GM06990 (cell line): ENCODE measurements around the gene CIITA.

Experiments used
- DNase-seq: peaks from one replicate; pipeline ENCODE4 v3.0.0-alpha.2; 2011; ENCODE audit not compliant: insufficient read length; ENCODE audit errors: extremely low read depth
- H3K27me3 ChIP-seq: replicated peaks from 2 replicates; pipeline ENCODE4 v1.6.0; 2011; ENCODE audit warnings: low read length; ENCODE audit not compliant: control insufficient read depth, insufficient read depth
- H3K36me3 ChIP-seq: 2 replicates; pipeline ENCODE4 v1.5.1; 2011; ENCODE audit warnings: low read length; ENCODE audit not compliant: control insufficient read depth, insufficient read depth
- H3K4me3 ChIP-seq: replicated peaks from 2 replicates; pipeline ENCODE4 v1.5.1; 2011; ENCODE audit warnings: low read depth, mild to moderate bottlenecking, control low read depth, low read length
- TF ChIP-seq, protein P1 (sequence below): IDR thresholded peaks from 2 replicates; pipeline ENCODE4 v1.5.1; 2011; ENCODE audit warnings: low read length, control low read depth, mild to moderate bottlenecking, inconsistent platforms; ENCODE audit not compliant: insufficient read depth, poor library complexity, severe bottlenecking

Gene CIITA

DNA sequence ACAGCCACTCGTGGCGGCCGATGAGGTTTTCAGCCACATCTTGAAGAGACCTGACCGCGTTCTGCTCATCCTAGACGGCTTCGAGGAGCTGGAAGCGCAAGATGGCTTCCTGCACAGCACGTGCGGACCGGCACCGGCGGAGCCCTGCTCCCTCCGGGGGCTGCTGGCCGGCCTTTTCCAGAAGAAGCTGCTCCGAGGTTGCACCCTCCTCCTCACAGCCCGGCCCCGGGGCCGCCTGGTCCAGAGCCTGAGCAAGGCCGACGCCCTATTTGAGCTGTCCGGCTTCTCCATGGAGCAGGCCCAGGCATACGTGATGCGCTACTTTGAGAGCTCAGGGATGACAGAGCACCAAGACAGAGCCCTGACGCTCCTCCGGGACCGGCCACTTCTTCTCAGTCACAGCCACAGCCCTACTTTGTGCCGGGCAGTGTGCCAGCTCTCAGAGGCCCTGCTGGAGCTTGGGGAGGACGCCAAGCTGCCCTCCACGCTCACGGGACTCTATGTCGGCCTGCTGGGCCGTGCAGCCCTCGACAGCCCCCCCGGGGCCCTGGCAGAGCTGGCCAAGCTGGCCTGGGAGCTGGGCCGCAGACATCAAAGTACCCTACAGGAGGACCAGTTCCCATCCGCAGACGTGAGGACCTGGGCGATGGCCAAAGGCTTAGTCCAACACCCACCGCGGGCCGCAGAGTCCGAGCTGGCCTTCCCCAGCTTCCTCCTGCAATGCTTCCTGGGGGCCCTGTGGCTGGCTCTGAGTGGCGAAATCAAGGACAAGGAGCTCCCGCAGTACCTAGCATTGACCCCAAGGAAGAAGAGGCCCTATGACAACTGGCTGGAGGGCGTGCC is 30.1 kb downstream of the CIITA start:
- DNase-seq, result no peak
- Histone ChIP-seq H3K27me3 (no peaks in the 10 kb centered on the region), H3K36me3 (peaks cover 63% of the 10 kb centered on the region), H3K4me3 (no peak overlapping the region)
- TF ChIP-seq, protein P1, sequence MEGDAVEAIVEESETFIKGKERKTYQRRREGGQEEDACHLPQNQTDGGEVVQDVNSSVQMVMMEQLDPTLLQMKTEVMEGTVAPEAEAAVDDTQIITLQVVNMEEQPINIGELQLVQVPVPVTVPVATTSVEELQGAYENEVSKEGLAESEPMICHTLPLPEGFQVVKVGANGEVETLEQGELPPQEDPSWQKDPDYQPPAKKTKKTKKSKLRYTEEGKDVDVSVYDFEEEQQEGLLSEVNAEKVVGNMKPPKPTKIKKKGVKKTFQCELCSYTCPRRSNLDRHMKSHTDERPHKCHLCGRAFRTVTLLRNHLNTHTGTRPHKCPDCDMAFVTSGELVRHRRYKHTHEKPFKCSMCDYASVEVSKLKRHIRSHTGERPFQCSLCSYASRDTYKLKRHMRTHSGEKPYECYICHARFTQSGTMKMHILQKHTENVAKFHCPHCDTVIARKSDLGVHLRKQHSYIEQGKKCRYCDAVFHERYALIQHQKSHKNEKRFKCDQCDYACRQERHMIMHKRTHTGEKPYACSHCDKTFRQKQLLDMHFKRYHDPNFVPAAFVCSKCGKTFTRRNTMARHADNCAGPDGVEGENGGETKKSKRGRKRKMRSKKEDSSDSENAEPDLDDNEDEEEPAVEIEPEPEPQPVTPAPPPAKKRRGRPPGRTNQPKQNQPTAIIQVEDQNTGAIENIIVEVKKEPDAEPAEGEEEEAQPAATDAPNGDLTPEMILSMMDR, result no peak

DNA sequence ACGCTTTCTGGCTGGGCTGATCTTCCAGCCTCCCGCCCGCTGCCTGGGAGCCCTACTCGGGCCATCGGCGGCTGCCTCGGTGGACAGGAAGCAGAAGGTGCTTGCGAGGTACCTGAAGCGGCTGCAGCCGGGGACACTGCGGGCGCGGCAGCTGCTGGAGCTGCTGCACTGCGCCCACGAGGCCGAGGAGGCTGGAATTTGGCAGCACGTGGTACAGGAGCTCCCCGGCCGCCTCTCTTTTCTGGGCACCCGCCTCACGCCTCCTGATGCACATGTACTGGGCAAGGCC is 30.7 kb downstream of the CIITA start:
- H3K27me3 ChIP-seq, result no peaks in the 10 kb centered on the region
- TF ChIP-seq, protein P1, result no peak
- no peak for DNase-seq
- peaks cover 58% of the 10 kb centered on the region for H3K36me3 ChIP-seq
- no peak overlapping the region for H3K4me3 ChIP-seq

DNA sequence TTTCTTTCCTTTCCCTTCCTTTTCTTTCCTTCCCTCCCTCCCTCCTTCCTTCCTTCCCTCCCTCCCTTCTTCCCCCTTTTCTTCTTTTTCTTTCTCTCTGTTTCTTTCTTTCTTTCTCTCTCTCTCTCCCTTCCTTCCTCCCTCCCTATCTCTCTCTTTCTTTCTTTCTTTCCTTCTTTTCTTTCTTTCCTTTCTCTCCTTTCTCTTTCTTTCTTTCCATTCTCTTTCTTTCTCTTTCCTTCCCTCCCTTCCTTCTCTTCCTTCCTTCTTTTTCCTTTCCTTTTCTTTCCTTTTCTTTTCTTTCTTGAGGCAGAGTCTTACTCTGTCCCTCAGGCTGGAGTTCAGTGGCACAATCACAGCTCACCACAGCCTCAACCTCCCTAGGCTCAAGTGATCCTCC is 34.3 kb downstream of the CIITA start:
- TF ChIP-seq, protein P1, result no peak
- no peaks in the 10 kb centered on the region for H3K27me3 ChIP-seq
- H3K4me3 ChIP-seq, result no peak overlapping the region
- no peak for DNase-seq
- peaks cover 42% of the 10 kb centered on the region for H3K36me3 ChIP-seq

DNA sequence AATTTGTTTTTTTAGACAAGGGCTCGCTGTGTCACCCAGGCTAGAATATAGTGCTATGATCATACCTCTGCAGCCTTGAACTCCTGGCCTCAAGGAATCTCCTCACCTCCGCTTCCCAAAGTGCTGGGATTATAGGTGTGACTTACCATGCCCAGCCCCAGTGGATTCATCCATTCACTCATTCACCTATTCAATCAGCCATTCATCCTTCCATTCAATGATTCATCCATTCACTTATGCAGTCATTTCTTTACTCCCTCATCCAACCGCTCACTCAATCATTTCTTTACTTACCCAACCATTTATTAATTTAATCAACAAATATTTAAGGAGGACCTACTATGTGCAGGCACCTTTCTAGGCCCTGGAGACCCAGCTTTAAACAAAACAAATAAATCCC is 39.5 kb downstream of the CIITA start:
- peaks cover 22% of the 10 kb centered on the region for H3K36me3 ChIP-seq
- no peak for DNase-seq
- TF ChIP-seq, protein P1, result no peak

DNA sequence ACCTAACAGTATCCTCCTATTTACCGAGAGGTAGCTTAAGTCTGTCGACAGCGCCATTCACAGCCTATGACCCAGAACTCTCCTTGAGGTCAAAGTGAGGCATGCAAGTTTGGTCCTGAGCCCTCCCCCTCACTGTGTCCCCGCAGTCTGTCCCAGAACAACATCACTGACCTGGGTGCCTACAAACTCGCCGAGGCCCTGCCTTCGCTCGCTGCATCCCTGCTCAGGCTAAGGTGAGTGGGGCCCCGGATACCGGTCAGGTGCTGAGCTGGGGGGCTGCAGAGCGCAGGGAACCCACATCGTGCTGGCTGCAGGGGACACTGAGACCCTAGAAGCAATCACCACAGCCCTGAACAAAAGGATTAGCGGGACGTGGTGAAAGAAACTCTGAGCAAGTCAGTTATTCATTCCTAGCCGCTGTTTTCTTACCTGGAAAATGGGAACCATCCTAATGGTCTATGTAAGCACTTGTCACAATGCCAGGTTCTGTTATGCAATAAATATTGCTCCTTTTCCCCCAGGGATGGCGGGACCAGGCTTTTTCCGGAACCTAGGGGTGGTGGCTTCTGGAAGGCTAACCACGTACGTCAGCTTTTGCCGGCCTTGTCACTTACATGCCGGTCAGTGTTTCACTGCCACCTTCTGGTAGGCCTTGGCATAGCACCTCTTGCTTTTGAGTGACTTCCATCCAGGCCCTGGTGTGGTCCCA is 41.4 kb downstream of the CIITA start:
- DNase-seq, result peak; percentile 64
- Histone ChIP-seq H3K4me3 (no peak overlapping the region), H3K36me3 (peaks cover 37% of the 10 kb centered on the region), H3K27me3 (no peaks in the 10 kb centered on the region)
- TF ChIP-seq, protein P1, result peak; percentile 98

More for the DNA sequence above, 39.5 kb downstream of the CIITA start:
- Histone ChIP-seq H3K4me3 (no peak overlapping the region), H3K27me3 (no peaks in the 10 kb centered on the region)
